GM10266 (cell line): ENCODE data around the gene PCBP3.

ENCODE experiments used
- DNase-seq: peaks from one replicate; pipeline ENCODE4 v3.0.0; 2012; ENCODE audit errors: extremely low spot score
- TF ChIP-seq, protein P1 (sequence below): IDR thresholded peaks from 2 replicates; pipeline ENCODE4 v1.5.1; 2012; ENCODE audit warnings: mild to moderate bottlenecking, low read depth; ENCODE audit not compliant: control insufficient read depth, insufficient read depth; ENCODE audit errors: missing control alignments

PCBP3 gene

DNA sequence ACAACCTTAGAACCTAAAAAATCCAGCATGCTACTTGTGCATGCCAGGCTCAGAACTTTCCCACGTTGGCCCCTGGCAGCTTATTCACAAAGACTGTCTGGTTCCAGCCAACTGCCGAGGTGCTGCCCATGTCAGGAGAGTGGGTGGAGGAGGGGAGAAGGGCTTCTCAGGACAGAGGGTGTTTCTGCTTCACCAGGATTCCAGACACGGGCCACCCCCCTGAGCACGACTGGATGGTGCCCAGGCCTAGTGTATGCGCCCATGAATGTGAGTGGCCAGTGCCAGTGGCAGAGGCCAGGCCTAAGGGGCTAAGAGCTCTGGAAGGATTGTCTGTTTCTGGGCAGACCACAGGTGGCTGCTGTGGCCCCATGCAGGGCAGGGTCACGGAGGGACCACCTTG lies 189.9 kb downstream of the PCBP3 start:
- DNase-seq, result no peak
- TF ChIP-seq, protein P1, sequence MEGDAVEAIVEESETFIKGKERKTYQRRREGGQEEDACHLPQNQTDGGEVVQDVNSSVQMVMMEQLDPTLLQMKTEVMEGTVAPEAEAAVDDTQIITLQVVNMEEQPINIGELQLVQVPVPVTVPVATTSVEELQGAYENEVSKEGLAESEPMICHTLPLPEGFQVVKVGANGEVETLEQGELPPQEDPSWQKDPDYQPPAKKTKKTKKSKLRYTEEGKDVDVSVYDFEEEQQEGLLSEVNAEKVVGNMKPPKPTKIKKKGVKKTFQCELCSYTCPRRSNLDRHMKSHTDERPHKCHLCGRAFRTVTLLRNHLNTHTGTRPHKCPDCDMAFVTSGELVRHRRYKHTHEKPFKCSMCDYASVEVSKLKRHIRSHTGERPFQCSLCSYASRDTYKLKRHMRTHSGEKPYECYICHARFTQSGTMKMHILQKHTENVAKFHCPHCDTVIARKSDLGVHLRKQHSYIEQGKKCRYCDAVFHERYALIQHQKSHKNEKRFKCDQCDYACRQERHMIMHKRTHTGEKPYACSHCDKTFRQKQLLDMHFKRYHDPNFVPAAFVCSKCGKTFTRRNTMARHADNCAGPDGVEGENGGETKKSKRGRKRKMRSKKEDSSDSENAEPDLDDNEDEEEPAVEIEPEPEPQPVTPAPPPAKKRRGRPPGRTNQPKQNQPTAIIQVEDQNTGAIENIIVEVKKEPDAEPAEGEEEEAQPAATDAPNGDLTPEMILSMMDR, result no peak

DNA sequence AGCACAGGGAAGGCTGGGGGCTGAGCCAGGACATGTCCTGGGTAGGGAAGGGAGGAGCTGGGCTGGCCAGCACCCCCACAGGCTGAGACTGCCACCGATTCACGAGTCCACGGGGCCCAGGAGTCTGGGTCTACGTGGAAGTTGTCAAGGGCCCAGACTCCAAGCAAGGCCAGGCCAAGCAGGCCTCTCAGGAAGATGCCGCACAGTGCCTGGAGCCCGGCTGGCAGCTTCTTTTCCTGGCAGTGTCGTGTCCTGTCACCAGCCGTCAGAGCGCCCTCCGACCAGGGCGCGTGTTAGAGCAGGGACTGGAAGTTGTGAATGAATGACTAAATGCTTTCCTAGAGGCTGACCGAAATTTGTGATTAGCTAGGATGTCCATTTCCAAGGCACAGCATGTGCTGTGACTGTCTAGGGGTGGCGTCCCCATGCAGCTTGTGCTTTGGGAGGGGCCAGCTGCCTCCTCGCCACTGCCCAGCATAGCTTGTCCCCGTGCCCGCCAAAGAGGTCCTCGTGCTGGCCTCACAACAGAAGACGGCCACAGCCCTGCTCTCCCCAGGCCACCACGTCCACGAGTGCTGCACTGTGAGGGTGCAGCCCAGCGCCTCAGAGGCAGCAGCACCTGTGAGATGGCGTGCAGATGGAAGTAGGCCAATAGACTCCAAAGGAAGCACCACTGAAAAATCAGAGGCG lies 190.6 kb downstream of the PCBP3 start:
- TF ChIP-seq, protein P1, result no peak
- DNase-seq, result no peak

DNA sequence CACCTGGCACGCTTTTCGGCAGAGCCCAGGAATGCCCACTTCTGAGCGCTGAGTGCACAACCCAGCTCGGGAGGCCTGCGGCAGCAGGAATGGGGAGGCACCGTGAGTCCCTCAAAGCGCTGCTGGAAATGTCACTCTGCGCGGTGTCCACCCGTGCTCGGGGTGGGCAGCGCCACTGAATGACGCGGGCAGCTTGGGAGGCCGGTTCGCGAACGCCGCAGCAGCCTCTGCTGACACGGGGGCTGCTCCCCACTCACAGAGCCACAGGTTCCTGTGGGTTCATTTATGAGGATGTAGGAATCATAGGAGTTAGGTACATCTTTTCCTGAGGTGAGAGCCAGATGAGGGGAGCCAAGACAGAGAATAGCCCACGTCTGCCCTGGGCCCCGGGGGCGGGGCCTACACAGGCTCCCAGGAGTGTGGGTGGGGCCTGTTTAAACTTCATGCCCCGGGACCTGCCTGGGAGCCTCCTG lies 191.3 kb downstream of the PCBP3 start:
- DNase-seq, result no peak
- TF ChIP-seq, protein P1, result no peak

DNA sequence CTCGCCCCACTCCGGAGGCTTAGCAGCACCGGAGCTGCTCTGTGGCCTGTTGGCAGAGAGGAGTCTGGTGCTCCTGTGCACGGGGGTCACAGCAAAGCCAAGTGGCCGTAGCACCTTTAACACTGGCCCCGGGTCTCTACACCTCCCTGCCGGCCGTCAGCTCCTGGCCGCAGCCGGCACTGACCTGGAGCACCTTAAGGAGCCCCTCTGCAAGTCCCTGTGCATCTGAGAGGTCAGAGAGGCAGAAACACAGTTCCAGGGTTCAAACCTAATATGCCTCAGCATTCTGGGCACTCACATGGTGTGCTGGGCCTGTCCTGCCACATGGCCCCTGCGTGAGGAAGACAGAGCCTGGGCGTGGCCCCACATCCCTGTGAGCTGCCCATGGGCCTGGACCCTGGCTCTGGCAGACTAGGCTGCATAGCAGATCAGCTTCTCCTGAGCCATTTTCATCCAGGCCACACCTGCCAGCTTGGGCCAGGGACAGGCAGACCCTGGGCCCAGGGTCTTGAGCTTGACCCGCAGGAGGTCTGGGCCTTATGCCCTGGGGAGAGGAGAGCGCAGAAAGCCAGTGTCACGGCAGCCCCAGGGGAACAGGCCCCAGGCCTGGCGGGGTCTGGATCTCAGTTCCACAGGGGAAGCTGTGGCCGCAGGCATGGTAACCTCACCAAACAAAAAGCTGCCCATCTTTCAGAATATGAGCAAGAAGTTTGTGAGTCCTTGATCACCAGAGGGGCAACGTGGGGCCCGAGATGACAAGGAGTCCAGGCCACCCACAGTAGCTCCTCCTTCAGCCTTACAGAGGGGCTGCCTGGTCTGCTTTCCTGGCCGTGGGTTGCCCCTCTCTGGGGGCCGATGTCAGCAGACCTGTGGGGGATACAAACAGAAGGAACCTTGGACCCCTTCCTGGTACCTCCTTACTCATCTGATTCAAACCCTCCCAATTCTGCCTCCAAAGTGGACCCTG lies 192.1 kb downstream of the PCBP3 start:
- DNase-seq, result no peak
- TF ChIP-seq, protein P1, result no peak

GRCh38 chr21:45836268-45836655 lies 192.7 kb downstream of the PCBP3 start:
- no peak for DNase-seq
- TF ChIP-seq, protein P1, result no peak

DNA sequence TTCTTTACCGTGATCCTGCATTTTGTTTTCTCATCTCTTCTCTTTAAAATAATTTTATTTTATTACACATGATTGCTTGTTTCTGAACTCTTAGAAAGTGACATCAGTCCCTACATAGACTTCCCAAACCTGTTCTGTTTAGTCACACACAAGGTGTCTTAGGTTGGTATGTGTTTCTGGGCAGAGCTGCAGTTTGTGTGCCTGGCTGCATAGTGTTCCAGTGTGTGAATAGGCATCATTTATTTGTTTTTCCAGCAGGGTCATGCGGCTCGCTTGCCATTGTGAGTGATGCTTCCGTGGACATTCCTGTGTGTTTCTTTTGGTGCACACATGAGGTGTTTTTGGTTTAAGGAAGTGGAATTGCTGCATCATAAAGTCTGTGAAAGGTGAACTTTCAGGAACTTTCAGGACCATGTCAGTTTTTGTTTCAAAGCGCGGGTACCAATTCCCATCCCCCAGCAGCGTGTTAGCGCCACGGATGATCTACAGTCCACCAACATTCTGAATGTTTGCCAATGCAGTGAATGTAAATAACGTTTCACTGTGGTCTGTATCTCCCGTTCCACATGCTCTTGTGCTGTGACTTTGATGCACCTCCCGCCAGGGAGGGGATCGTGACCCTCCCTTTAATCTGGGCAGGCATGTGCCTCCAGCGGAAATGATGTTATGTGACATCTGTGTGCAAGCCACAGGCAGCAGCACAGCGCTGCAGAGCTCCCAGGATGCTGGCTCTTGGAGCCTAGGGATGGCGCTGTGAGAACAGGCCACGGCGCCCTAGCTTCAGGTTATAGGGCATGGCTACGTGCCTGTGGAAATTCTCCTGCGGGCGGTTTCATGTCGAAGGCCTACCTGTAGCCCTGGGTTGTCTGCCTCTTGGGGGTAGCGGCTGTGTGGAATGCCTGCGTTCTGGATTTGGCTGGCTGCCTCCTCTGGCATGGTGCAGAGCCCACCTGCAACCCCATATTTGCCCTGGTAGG lies 193.5 kb downstream of the PCBP3 start:
- TF ChIP-seq, protein P1, result no peak

More for the DNA sequence above, 193.5 kb downstream of the PCBP3 start:
- DNase-seq, result no peak
